Fibroblast of peridontal ligament (primary cell): ENCODE measurements around the gene TM2D1.

ENCODE experiments used
- DNase-seq: peaks from one replicate; pipeline ENCODE4 v3.0.0-alpha.2; 2010; ENCODE audit errors: extremely low read depth

TM2D1 gene

GRCh38 chr1:61644303-61644702, 80.6 kb downstream of the TM2D1 start:
- DNase-seq: no peak

GRCh38 chr1:61642475-61643232, 82.3 kb downstream of the TM2D1 start:
- DNase-seq: no peak

- DNase-seq: peak; percentile 83
These were observed 83.2 kb downstream of the TM2D1 start for GRCh38 chr1:61641578-61642336.

GRCh38 chr1:61640531-61641530, 84.1 kb downstream of the TM2D1 start:
- DNase-seq: no peak

GRCh38 chr1:61639608-61640336, 85.2 kb downstream of the TM2D1 start:
- no peak for DNase-seq

GRCh38 chr1:61638911-61639605, 85.9 kb downstream of the TM2D1 start:
- no peak for DNase-seq

- peak; percentile 98 for DNase-seq
These were observed 86.6 kb downstream of the TM2D1 start for GRCh38 chr1:61638296-61638695.

- DNase-seq: no peak
These were observed 87.5 kb downstream of the TM2D1 start for GRCh38 chr1:61637470-61637869.

- DNase-seq: no peak
These were observed 88.1 kb downstream of the TM2D1 start for GRCh38 chr1:61636814-61637213.

GRCh38 chr1:61636376-61636775, 88.6 kb downstream of the TM2D1 start:
- DNase-seq: no peak

GRCh38 chr1:61635557-61635956, 89.4 kb downstream of the TM2D1 start:
- no peak for DNase-seq

- no peak for DNase-seq
These were observed 93.5 kb downstream of the TM2D1 start for GRCh38 chr1:61631436-61631835.
